ENCODE measurements around the gene CST9.

CST9 gene

DNA sequence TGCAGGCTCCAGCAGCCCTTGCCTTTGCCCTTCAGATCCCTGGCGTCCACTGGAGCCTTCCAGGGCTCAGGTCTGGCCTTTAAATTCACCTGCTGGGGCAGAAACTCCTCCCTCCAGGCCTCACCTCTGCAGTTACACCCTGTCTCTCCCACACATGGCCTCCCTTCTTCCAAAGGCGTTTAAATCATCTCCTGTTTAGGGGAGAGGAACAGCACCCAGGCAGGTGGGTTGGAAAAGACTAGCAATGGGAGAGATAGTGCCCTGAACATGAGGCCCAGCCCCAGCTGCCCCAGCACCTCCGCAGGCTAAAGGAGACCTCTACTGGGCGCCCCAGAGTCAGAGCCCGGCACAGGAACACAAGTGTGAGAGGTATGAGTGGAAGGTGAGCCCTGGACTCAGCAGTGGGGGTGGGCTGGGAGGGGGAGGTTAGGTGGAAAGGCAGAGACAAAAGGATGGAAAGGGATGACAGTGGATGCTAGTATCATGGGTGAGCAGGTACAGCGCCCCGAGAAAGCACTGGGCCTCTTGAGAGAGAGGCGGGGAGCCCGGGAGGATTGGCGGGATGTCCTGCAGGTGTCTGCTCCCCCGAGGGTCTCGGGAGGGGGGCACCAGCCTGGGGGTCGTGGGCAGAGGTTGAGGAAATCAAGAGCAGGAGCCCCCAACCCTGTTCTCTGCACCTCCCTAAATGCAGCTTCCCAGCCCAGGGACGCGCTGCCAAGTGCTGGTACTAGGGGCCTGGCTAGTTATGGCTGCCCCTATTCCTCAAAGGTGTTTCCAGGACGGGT is at the start of gene CST9:
TSS of gene CST9 (minus strand) at position 51 of the 785 bp plus-strand sequence. CDS start 53 bp downstream, outside the sequence.
- no peak within 1 kb of the TSS for H2AFZ ChIP-seq (ENCODE audit: low read length)

DNA sequence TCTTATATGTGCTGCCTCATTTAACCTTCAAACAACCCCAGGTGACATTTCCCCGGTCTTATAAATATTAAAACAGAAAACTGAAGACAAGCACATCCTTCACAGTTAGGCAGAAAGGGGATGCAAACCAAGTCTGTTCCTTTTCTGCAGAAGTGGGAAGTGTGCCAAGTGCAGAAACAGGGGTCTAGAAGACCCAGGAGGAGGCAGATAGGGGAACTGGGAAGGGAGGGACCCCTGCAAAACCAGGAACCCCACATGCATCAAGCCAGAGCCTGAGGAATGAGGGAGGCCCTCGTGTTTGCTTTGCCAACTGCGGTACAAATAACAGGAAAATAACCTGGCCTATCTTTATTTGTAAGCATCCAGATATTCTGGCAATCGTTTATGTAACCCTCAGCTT is 49.0 kb upstream of the CST9 start:
- H3K4me2 ChIP-seq (ENCODE audit: low read depth, low read length), result no peak overlapping the region
- TF ChIP-seq CTCF (IDR thresholded peaks at IDR 0.05; ENCODE audit: low read length) (no peak), EZH2 (optimal IDR thresholded peaks at IDR 0.05; ENCODE audit: low read depth, low read length) (no peak), EZH2phosphoT487 (IDR thresholded peaks at IDR 0.05; ENCODE audit: low read length) (no peak)
- H3K9me3 ChIP-seq (replicated peaks; ENCODE audit: insufficient read depth, low read length), result no peaks in the 10 kb centered on the region
- no peak overlapping the region for H3K9ac ChIP-seq (ENCODE audit: low read length)
- H3K36me3 ChIP-seq (replicated peaks; ENCODE audit: insufficient read depth, low read length), result no peaks in the 10 kb centered on the region
- H2AFZ ChIP-seq (ENCODE audit: low read length), result no peak overlapping the region
- H3K9me2 ChIP-seq (replicated peaks; ENCODE audit: insufficient read depth, low read length), result no peaks in the 10 kb centered on the region
- no peaks in the 10 kb centered on the region for H3F3A ChIP-seq (ENCODE audit: insufficient read depth, low read length)
- no peak for DNase-seq
- no peaks in the 10 kb centered on the region for H4K20me1 ChIP-seq (ENCODE audit: insufficient read depth, low read length)
- H3K27ac ChIP-seq (ENCODE audit: low read length), result no peak overlapping the region
- no peaks in the 10 kb centered on the region for H3K27me3 ChIP-seq (replicated peaks; ENCODE audit: insufficient read depth, low read length)
- H3K4me1 ChIP-seq (ENCODE audit: low read length), result no peaks in the 10 kb centered on the region
- H3K4me3 ChIP-seq (ENCODE audit: low read length), result no peak overlapping the region
- no peaks in the 10 kb centered on the region for H3K79me2 ChIP-seq (ENCODE audit: low read length)

More for the DNA sequence above, at the start of gene CST9:
- DNase-seq, result no peak
- Histone ChIP-seq H3K4me2 (ENCODE audit: low read depth, low read length) (no peak within 1 kb of the TSS), H3K27me3 (replicated peaks; ENCODE audit: insufficient read depth, low read length) (no peaks in the 10 kb centered on the region), H3K4me1 (ENCODE audit: low read length) (no peaks in the 10 kb centered on the region), H3K27ac (ENCODE audit: low read length) (no peak within 1 kb of the TSS), H3K79me2 (ENCODE audit: low read length) (no peaks in the 10 kb centered on the region), H4K20me1 (ENCODE audit: insufficient read depth, low read length) (no peaks in the 10 kb centered on the region), H3K9me2 (replicated peaks; ENCODE audit: insufficient read depth, low read length) (no peaks in the 10 kb centered on the region), H3K9ac (ENCODE audit: low read length) (no peak within 1 kb of the TSS), H3K9me3 (replicated peaks; ENCODE audit: insufficient read depth, low read length) (no peaks in the 10 kb centered on the region), H3K36me3 (replicated peaks; ENCODE audit: insufficient read depth, low read length) (no peaks in the 10 kb centered on the region), H3F3A (ENCODE audit: insufficient read depth, low read length) (no peaks in the 10 kb centered on the region), H3K4me3 (ENCODE audit: low read length) (no peak within 1 kb of the TSS)
- no peak for TF ChIP-seq EZH2 (optimal IDR thresholded peaks at IDR 0.05; ENCODE audit: low read depth, low read length)
- TF ChIP-seq EZH2phosphoT487 (IDR thresholded peaks at IDR 0.05; ENCODE audit: low read length), result no peak
- TF ChIP-seq CTCF (IDR thresholded peaks at IDR 0.05; ENCODE audit: low read length), result no peak

GRCh38 chr20:23654000-23654399 is 48.3 kb upstream of the CST9 start:
- Histone ChIP-seq H3K4me2 (ENCODE audit: low read depth, low read length) (no peak overlapping the region), H3K79me2 (ENCODE audit: low read length) (no peaks in the 10 kb centered on the region), H3K27me3 (replicated peaks; ENCODE audit: insufficient read depth, low read length) (no peaks in the 10 kb centered on the region), H3F3A (ENCODE audit: insufficient read depth, low read length) (no peaks in the 10 kb centered on the region), H3K9me2 (replicated peaks; ENCODE audit: insufficient read depth, low read length) (no peaks in the 10 kb centered on the region), H3K9ac (ENCODE audit: low read length) (no peak overlapping the region), H3K27ac (ENCODE audit: low read length) (no peak overlapping the region), H3K4me3 (ENCODE audit: low read length) (no peak overlapping the region), H3K4me1 (ENCODE audit: low read length) (no peaks in the 10 kb centered on the region), H2AFZ (ENCODE audit: low read length) (no peak overlapping the region), H4K20me1 (ENCODE audit: insufficient read depth, low read length) (no peaks in the 10 kb centered on the region), H3K9me3 (replicated peaks; ENCODE audit: insufficient read depth, low read length) (no peaks in the 10 kb centered on the region), H3K36me3 (replicated peaks; ENCODE audit: insufficient read depth, low read length) (no peaks in the 10 kb centered on the region)
- no peak for TF ChIP-seq EZH2phosphoT487 (IDR thresholded peaks at IDR 0.05; ENCODE audit: low read length)
- no peak for DNase-seq

GRCh38 chr20:23653400-23653938 is 47.8 kb upstream of the CST9 start:
- TF ChIP-seq CTCF (IDR thresholded peaks at IDR 0.05; ENCODE audit: low read length) (no peak), EZH2phosphoT487 (IDR thresholded peaks at IDR 0.05; ENCODE audit: low read length) (no peak), EZH2 (optimal IDR thresholded peaks at IDR 0.05; ENCODE audit: low read depth, low read length) (no peak)
- no peaks in the 10 kb centered on the region for H3K79me2 ChIP-seq (ENCODE audit: low read length)
- no peaks in the 10 kb centered on the region for H3F3A ChIP-seq (ENCODE audit: insufficient read depth, low read length)
- DNase-seq, result no peak
- no peak overlapping the region for H2AFZ ChIP-seq (ENCODE audit: low read length)
- H4K20me1 ChIP-seq (ENCODE audit: insufficient read depth, low read length), result no peaks in the 10 kb centered on the region
- H3K4me2 ChIP-seq (ENCODE audit: low read depth, low read length), result no peak overlapping the region
- H3K27me3 ChIP-seq (replicated peaks; ENCODE audit: insufficient read depth, low read length), result no peaks in the 10 kb centered on the region
- H3K4me1 ChIP-seq (ENCODE audit: low read length), result no peaks in the 10 kb centered on the region
- H3K27ac ChIP-seq (ENCODE audit: low read length), result no peak overlapping the region
- no peak overlapping the region for H3K9ac ChIP-seq (ENCODE audit: low read length)
- no peaks in the 10 kb centered on the region for H3K36me3 ChIP-seq (replicated peaks; ENCODE audit: insufficient read depth, low read length)
- H3K9me2 ChIP-seq (replicated peaks; ENCODE audit: insufficient read depth, low read length), result no peaks in the 10 kb centered on the region
- no peak overlapping the region for H3K4me3 ChIP-seq (ENCODE audit: low read length)
- H3K9me3 ChIP-seq (replicated peaks; ENCODE audit: insufficient read depth, low read length), result no peaks in the 10 kb centered on the region
